ENCODE results near the gene FLOT1. TPM values are rescaled to one million over a fixed set of nuclear protein-coding genes. Genes with fewer than 3 reads are reported as not detected.

FLOT1 gene
- total RNA-seq, 2 experiments from 2014 or later = 66.7 to 108 TPM

- Histone ChIP-seq H3K9me2 (ENCODE audit: insufficient read depth, low read length) (no peaks in the 10 kb centered on the region), H3K9me3 (ENCODE audit: low read length) (no peaks in the 10 kb centered on the region), H3K27ac (ENCODE audit: low read depth, low read length, poor library complexity, severe bottlenecking) (peak overlapping the region; percentile 26), H3K36me3 (ENCODE audit: insufficient read depth, low read length) (peaks cover 84% of the 10 kb centered on the region), H4K20me1 (ENCODE audit: insufficient read depth, low read length) (no peaks in the 10 kb centered on the region), H3K4me3 (ENCODE audit: low read depth, low read length, poor library complexity, severe bottlenecking) (no peak overlapping the region), H3K4me2 (ENCODE audit: low read length) (no peak overlapping the region), H3K79me2 (ENCODE audit: insufficient read depth, low read depth, low read length) (peaks cover 13% of the 10 kb centered on the region; the same call in 1 of the 2 replicates), H3K4me1 (ENCODE audit: insufficient read depth, low read length, poor library complexity, severe bottlenecking) (peaks cover 41% of the 10 kb centered on the region), H2AFZ (ENCODE audit: low read length) (no peak overlapping the region)
- DNase-seq (ENCODE audit: low spot score) = no peak
- ChIA-PET CTCF (ENCODE audit: unreplicated experiment) (no interaction called here), POLR2A (interaction anchor here (0.8 to 2.3 kb wide), 4 partner anchors 10 to 24 kb away, joined by 3 to 10 read pairs (median 4); partner anchors contain the start of gene NRM)
- TF ChIP-seq, protein P1, sequence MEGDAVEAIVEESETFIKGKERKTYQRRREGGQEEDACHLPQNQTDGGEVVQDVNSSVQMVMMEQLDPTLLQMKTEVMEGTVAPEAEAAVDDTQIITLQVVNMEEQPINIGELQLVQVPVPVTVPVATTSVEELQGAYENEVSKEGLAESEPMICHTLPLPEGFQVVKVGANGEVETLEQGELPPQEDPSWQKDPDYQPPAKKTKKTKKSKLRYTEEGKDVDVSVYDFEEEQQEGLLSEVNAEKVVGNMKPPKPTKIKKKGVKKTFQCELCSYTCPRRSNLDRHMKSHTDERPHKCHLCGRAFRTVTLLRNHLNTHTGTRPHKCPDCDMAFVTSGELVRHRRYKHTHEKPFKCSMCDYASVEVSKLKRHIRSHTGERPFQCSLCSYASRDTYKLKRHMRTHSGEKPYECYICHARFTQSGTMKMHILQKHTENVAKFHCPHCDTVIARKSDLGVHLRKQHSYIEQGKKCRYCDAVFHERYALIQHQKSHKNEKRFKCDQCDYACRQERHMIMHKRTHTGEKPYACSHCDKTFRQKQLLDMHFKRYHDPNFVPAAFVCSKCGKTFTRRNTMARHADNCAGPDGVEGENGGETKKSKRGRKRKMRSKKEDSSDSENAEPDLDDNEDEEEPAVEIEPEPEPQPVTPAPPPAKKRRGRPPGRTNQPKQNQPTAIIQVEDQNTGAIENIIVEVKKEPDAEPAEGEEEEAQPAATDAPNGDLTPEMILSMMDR (conservative IDR thresholded peaks at IDR 0.05; ENCODE audit: low read length) = no peak
- TF ChIP-seq EZH2phosphoT487 (IDR thresholded peaks at IDR 0.05; ENCODE audit: borderline replicate concordance, low read depth, low read length) = no peak
- intact Hi-C loops (cut with micrococcal nuclease; ENCODE audit: unreplicated experiment) = no loop called here
- no TSS peak for BruUV-seq (replicated peaks)
Observed at GRCh38 chr6:30711758-30712380, 30.6 kb downstream of the FLOT1 start.

GRCh38 chr6:30709101-30709868 is 33.2 kb downstream of the FLOT1 start:
- peaks cover 95% of the 10 kb centered on the region for H3K36me3 ChIP-seq (ENCODE audit: insufficient read depth, low read length)
- H3K9me3 ChIP-seq (ENCODE audit: low read length) = no peaks in the 10 kb centered on the region
- no TSS peak for BruUV-seq (replicated peaks)
- TF ChIP-seq, protein P1 (conservative IDR thresholded peaks at IDR 0.05; ENCODE audit: low read length) = no peak
- no peak for TF ChIP-seq EZH2phosphoT487 (IDR thresholded peaks at IDR 0.05; ENCODE audit: borderline replicate concordance, low read depth, low read length)
- no peaks in the 10 kb centered on the region for H3K9me2 ChIP-seq (ENCODE audit: insufficient read depth, low read length)
- no peak overlapping the region for H3K4me3 ChIP-seq (ENCODE audit: low read depth, low read length, poor library complexity, severe bottlenecking)
- POLR2A ChIA-PET = interaction anchor here (0.7 kb wide), 1 partner anchor 16 kb away, joined by 3 read pairs; no protein-coding TSS in a partner anchor
- H3K4me1 ChIP-seq (ENCODE audit: insufficient read depth, low read length, poor library complexity, severe bottlenecking) = peaks cover 18% of the 10 kb centered on the region
- no peaks in the 10 kb centered on the region for H4K20me1 ChIP-seq (ENCODE audit: insufficient read depth, low read length)
- intact Hi-C loops (cut with micrococcal nuclease; ENCODE audit: unreplicated experiment) = no loop called here
- CTCF ChIA-PET (ENCODE audit: unreplicated experiment) = no interaction called here
- no peak overlapping the region for H3K27ac ChIP-seq (ENCODE audit: low read depth, low read length, poor library complexity, severe bottlenecking)
- H3K79me2 ChIP-seq (ENCODE audit: insufficient read depth, low read depth, low read length) = no peaks in the 10 kb centered on the region
- H3K4me2 ChIP-seq (ENCODE audit: low read length) = no peak overlapping the region
- no peak overlapping the region for H2AFZ ChIP-seq (ENCODE audit: low read length)
- DNase-seq (ENCODE audit: low spot score) = no peak
